ENCODE results near the gene IGFBP2. TPM values are rescaled to one million over a fixed set of nuclear protein-coding genes. Genes with fewer than 3 reads are reported as not detected.
"Not testable (repeated sequence)": the region's sequence is repeated elsewhere in the genome, so short reads cannot be mapped to it uniquely, and the experiment has no call there.

Gene IGFBP2, protein sequence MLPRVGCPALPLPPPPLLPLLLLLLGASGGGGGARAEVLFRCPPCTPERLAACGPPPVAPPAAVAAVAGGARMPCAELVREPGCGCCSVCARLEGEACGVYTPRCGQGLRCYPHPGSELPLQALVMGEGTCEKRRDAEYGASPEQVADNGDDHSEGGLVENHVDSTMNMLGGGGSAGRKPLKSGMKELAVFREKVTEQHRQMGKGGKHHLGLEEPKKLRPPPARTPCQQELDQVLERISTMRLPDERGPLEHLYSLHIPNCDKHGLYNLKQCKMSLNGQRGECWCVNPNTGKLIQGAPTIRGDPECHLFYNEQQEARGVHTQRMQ
- 1 to 10 TPM; 3.6 to 7.4 TPM for total RNA-seq

DNA sequence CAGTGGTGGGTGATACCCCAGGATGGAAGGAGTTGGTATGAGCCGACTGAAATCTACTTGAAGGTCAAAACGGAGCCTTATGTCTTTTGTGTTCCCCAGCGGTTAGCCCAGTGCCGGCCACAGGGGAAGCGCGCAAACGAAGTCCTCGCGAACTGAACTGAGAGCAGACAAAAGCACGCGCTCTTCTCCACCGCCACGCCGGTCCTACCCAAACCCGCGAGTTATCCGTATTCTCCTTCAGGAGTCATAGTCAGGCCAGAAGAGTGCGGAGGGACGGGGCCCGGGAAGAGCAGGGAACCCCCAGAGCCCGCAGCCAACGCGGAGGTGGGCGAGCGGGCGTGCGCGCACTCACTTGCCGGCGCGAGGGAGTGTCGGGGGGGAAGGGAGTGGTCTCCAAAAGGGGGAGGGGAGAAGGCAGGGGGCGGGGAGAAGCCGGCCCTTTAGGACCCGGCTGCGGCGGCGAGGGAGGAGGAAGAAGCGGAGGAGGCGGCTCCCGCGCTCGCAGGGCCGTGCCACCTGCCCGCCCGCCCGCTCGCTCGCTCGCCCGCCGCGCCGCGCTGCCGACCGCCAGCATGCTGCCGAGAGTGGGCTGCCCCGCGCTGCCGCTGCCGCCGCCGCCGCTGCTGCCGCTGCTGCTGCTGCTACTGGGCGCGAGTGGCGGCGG, at the start of gene IGFBP2:
Gene IGFBP2, plus strand, starts transcription at position 469 of the 664 bp plus-strand sequence. Its CDS starts 104 bp downstream, at position 573.
- H3K9me3 Mint-ChIP-seq, result no peaks in the 10 kb centered on the region
- no peaks in the 10 kb centered on the region for H3K36me3 Mint-ChIP-seq (ENCODE audit: insufficient read depth in 2 of 2)
- peak within 1 kb of the TSS; percentile 84 to 86 for H3K4me3 Mint-ChIP-seq
- DNase-seq, result peak; percentile 33 to 43
- peak; percentile 67 to 75 for ATAC-seq (replicated peaks in 1 of 2)
- H3K27ac Mint-ChIP-seq, result no peak within 1 kb of the TSS
- H3K27me3 Mint-ChIP-seq (ENCODE audit: low read depth), result peaks cover 74% of the 10 kb centered on the region
- H3K4me1 Mint-ChIP-seq (ENCODE audit: low read depth), result peaks cover 22% of the 10 kb centered on the region

DNA sequence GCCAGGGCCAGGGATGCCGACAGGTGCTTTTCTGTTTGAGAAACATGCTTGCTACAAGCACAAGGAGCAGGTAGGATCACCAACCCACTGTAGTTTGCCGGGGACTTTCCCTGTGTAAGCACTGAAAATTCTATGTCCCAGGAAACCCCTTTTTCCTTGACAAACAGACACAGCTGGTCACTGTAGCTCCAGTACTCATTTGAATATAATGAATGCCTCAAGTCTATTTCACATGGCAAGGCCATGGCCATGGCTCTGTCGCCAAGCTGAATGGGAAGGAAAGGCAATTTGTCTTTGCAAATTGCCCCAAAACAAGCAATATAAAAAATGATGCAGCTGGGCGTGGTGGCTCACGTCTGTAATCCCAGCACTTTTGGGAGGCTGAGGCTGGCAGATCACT, 49.6 kb upstream of the IGFBP2 start:
- H3K9me3 Mint-ChIP-seq, result no peaks in the 10 kb centered on the region
- no peaks in the 10 kb centered on the region for H3K4me1 Mint-ChIP-seq (ENCODE audit: low read depth)
- no peaks in the 10 kb centered on the region for H3K36me3 Mint-ChIP-seq (ENCODE audit: insufficient read depth in 2 of 2)
- H3K27me3 Mint-ChIP-seq (ENCODE audit: low read depth), result peaks cover 39% of the 10 kb centered on the region
- H3K4me3 Mint-ChIP-seq, result no peak overlapping the region
- DNase-seq (no peak), ATAC-seq (replicated peaks in 1 of 2) (no peak)
- H3K27ac Mint-ChIP-seq, result no peak overlapping the region

DNA sequence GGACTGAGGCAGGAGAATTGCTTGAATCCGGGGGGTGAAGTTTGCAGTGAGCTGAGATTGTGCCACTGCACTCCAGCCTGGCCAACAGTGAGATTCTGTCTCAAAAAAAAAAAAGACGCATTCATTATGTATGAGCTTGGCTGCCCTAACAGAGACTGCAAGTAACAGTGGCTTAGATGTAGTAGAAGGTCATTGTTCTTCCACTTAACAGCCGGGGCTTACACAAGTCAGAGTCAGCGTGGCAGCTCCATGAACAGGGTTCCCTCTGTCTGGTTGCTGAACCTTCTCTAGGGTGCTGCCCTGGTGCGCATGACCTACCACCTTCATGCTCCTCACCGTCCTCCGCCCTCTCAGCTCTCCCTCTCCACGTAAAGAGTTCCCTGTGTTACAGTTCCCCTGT, 49.1 kb upstream of the IGFBP2 start:
- Mint-ChIP-seq H3K36me3 (ENCODE audit: insufficient read depth in 2 of 2) (no peaks in the 10 kb centered on the region), H3K4me1 (ENCODE audit: low read depth) (no peaks in the 10 kb centered on the region), H3K27me3 (ENCODE audit: low read depth) (peaks cover 35% of the 10 kb centered on the region), H3K4me3 (no peak overlapping the region), H3K27ac (no peak overlapping the region), H3K9me3 (no peaks in the 10 kb centered on the region)
- ATAC-seq (replicated peaks in 1 of 2) (no peak), DNase-seq (no peak)

DNA sequence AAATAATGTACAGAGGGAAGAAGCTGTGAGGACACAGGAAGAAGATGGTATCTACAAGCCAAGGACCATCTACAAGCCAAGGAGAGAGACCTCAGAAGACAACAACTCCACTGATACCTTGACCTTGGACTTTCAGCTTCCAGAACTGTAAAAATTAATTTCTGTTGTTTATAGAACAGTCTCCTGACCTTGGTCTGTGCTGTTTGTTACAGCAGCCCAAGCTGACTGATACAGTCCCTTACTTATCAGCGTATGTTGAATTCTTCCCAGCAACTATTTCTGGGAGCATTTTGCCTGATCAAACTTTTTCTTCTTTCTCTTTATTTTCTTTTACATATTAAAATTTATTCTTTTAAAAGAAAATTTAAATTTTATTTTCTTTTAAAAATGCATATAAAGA, 47.8 kb upstream of the IGFBP2 start:
- H3K27ac Mint-ChIP-seq, result no peak overlapping the region
- no peak overlapping the region for H3K4me3 Mint-ChIP-seq
- peaks cover 34% of the 10 kb centered on the region for H3K27me3 Mint-ChIP-seq (ENCODE audit: low read depth)
- H3K9me3 Mint-ChIP-seq, result no peaks in the 10 kb centered on the region
- H3K36me3 Mint-ChIP-seq (ENCODE audit: insufficient read depth in 2 of 2), result no peaks in the 10 kb centered on the region
- ATAC-seq (replicated peaks in 1 of 2) (no peak), DNase-seq (no peak)
- no peaks in the 10 kb centered on the region for H3K4me1 Mint-ChIP-seq (ENCODE audit: low read depth)

DNA sequence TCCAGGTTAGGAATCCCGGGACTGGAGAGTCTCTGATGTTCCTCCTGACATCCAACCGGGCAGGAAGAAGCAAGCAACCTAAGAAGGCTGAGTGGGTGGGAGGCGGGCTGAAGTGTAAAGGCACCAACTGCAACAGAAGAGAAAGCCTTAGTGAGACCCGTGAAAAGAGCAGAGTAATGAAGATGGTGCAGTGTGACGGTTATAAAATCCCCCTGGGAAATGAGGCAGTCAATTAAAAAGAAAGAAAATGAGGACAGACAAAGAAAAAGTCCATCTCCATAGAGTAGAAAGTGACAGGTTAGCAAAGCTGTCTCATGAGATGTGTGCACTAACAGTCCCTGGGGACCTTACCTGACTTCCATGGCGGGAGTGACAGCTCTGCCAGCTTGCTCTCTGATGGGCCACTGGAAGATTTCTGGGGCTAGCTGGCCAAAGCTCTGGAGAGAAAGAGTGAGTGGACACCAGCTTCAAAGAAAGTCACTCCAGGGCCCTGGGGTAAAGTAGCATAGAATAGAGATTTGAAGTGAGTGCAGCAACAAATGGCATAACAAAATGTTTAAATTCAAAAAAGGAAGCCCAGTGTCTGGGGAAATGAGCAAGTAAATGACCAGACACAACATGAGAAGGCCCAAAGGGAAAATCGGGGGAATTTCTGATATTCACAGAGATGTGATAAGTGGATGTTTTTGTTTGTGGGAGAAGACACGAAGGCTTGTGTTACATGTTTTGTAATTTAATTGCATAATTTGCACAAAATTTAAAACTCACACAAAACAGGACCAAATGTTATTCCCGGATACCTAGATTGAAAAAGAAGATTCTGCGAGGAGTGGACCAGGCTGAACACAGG, 44.1 kb upstream of the IGFBP2 start:
- no peak for DNase-seq
- no peaks in the 10 kb centered on the region for H3K9me3 Mint-ChIP-seq
- no peak overlapping the region for H3K27ac Mint-ChIP-seq
- peaks cover 12% of the 10 kb centered on the region for H3K27me3 Mint-ChIP-seq (ENCODE audit: low read depth)
- no peaks in the 10 kb centered on the region for H3K36me3 Mint-ChIP-seq (ENCODE audit: insufficient read depth in 2 of 2)
- no peak overlapping the region for H3K4me3 Mint-ChIP-seq
- no peaks in the 10 kb centered on the region for H3K4me1 Mint-ChIP-seq (ENCODE audit: low read depth)
- ATAC-seq (replicated peaks in 1 of 2), result no peak

DNA sequence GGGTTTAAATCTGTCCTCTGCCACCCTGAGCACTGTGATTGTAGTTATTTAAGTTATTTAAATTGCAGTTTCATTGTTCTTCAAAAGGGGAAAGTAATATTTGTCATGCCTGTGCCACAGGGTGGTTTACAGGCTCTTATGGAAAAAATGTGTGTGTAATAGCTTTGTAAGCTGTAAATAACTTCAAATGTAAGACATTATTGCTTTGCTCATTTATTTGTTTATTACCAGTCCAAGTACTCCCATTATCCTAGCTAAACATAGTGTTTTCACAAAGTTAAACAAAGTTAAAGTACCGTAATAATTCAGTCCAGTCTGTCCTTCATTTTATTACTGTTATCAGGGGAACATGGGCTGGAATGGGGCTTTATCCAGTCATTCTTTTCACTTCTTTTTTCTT, 43.4 kb upstream of the IGFBP2 start:
- ATAC-seq (replicated peaks in 1 of 2) (no peak), DNase-seq (no peak)
- Mint-ChIP-seq H3K4me3 (no peak overlapping the region), H3K36me3 (ENCODE audit: insufficient read depth in 2 of 2) (no peaks in the 10 kb centered on the region), H3K27me3 (ENCODE audit: low read depth) (peaks cover 5% of the 10 kb centered on the region), H3K9me3 (no peaks in the 10 kb centered on the region), H3K27ac (no peak overlapping the region), H3K4me1 (ENCODE audit: low read depth) (no peaks in the 10 kb centered on the region)

DNA sequence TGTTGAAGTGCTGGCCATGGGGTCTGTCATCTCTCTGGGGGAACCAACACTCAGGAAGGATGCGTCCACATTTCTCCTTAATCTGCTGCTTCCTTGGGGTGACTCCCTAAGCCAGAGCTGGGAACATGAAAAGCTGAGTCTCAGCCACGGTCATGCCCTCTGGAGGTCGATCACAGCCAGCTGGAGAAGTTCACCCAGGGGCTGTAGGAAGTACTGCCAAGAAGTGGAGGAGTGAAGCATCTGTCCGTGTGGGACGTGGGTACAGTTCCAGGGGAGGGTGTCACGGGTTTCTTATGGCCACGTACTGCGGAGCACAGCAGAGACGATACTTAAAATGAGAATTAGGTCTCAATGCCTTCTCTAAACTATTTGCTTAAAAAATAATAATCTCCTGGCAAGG, 42.4 kb upstream of the IGFBP2 start:
- no peak overlapping the region for H3K27ac Mint-ChIP-seq
- no peak for DNase-seq
- no peaks in the 10 kb centered on the region for H3K36me3 Mint-ChIP-seq (ENCODE audit: insufficient read depth in 2 of 2)

DNA sequence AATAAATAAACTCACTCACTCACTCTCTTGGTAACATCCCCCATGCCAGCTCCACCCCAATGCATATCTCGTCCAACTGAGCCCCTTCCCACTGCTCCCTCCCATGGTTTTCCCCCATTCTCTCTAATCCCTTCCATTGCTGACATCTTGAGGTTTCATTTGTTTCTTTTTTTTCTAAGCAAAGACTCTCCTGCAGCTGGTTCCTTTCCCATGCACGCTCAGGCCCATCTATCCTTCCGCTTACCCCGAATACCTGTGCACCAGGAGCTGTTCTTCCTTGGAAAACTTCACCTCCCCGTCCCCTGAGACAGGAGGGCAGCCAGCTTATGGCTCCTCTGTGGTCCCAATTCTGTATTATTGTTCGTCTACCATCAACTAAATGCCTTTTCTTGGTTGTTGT, 41.7 kb upstream of the IGFBP2 start:
- no peak overlapping the region for H3K27ac Mint-ChIP-seq
- no peaks in the 10 kb centered on the region for H3K4me1 Mint-ChIP-seq (ENCODE audit: low read depth)
- DNase-seq, result no peak
- no peak overlapping the region for H3K4me3 Mint-ChIP-seq
- H3K27me3 Mint-ChIP-seq (ENCODE audit: low read depth), result no peaks in the 10 kb centered on the region
- no peaks in the 10 kb centered on the region for H3K36me3 Mint-ChIP-seq (ENCODE audit: insufficient read depth in 2 of 2)
- H3K9me3 Mint-ChIP-seq, result no peaks in the 10 kb centered on the region
- no peak for ATAC-seq (replicated peaks in 1 of 2)

More for the DNA sequence above, 42.4 kb upstream of the IGFBP2 start:
- no peaks in the 10 kb centered on the region for H3K4me1 Mint-ChIP-seq (ENCODE audit: low read depth)
- no peak overlapping the region for H3K4me3 Mint-ChIP-seq
- no peaks in the 10 kb centered on the region for H3K9me3 Mint-ChIP-seq
- no peaks in the 10 kb centered on the region for H3K27me3 Mint-ChIP-seq (ENCODE audit: low read depth)
- no peak for ATAC-seq (replicated peaks in 1 of 2)

DNA sequence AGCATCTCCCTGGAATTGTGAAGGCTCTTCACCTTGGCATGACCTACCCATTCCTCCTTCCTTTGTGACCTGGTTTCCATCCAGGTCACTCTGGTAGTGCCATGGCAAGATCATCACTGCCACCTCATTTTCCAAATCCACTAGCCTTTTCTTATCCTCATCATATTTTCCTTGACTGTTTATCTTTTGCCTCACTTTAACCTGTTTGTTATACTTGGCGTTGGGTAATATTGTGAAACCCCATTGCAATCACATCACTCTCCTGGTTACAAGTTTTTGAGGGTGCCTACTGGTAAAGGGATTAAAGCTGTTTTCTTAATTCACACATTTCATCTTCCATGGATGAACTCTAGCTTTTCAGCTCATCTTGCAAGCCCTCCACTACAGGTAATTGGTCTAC, 39.1 kb upstream of the IGFBP2 start:
- no peaks in the 10 kb centered on the region for H3K27me3 Mint-ChIP-seq (ENCODE audit: low read depth)
- ATAC-seq (replicated peaks in 1 of 2) (no peak), DNase-seq (no peak)
- H3K4me3 Mint-ChIP-seq, result no peak overlapping the region
- H3K4me1 Mint-ChIP-seq (ENCODE audit: low read depth), result no peaks in the 10 kb centered on the region
- no peak overlapping the region for H3K27ac Mint-ChIP-seq
- no peaks in the 10 kb centered on the region for H3K36me3 Mint-ChIP-seq (ENCODE audit: insufficient read depth in 2 of 2)
- no peaks in the 10 kb centered on the region for H3K9me3 Mint-ChIP-seq

DNA sequence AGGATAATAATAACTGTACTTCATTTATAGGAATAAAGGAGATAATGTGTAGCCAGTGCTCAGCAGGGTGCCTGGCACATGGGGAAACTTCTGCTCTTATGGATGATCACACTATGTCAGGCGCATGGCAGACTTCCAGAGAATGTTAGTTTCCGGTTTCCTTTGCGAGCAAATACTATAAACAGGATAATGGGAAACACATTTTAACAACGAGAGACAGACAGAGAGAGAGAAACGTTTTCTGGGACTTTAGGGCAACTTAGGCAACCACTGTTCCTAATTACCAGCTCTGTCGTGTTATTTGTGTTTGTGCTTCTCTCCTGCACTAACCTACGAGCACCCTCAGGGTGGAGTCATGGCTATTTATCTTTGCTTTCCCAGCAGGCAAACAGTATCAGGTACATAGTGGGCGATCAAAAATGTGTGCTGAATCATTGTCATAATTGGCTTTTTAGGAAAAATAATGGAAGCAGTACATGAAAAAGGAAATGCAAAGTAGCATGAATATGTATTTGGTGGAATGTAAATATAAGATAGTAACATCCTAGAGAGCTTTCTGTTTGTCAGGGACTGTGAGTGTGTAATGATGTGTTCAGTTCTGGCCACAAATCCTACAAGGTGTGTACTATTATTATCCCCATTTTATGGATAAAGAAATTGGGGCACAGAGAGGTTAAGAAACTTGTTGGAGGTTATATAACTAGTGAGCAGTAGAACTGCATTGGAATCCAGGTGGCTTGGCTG, 36.8 kb upstream of the IGFBP2 start:
- H3K9me3 Mint-ChIP-seq, result no peaks in the 10 kb centered on the region
- H3K36me3 Mint-ChIP-seq (ENCODE audit: insufficient read depth in 2 of 2), result no peaks in the 10 kb centered on the region
- no peaks in the 10 kb centered on the region for H3K4me1 Mint-ChIP-seq (ENCODE audit: low read depth)
- no peak for ATAC-seq (replicated peaks in 1 of 2)
- no peak overlapping the region for H3K4me3 Mint-ChIP-seq
- H3K27me3 Mint-ChIP-seq (ENCODE audit: low read depth), result no peaks in the 10 kb centered on the region
- H3K27ac Mint-ChIP-seq, result no peak overlapping the region
- DNase-seq, result no peak

DNA sequence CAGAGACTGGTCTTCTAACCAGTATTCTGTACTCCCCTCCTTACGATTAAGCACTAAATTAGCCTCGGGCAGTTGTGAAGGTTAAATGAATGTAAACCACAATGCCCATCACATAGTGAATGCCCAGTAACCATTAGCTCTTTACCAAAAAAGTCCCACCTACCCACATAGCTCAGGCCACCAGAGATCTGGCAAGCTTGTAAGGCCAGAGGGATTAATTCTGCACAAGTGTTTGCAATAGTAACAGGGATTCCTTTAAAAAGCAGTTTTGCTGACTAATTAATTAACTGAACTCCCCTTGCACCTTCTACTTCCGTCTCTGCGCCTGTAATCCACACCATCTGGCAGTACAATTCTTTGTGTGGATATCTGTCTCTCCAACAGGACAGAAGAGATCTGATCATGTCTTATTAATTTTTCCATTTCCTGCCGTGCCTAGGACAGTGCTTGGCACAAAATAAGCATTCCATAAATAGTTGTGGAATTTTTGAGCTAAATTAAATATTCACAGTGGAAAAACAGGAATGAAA, 36.2 kb upstream of the IGFBP2 start:
- H3K4me1 Mint-ChIP-seq (ENCODE audit: low read depth), result no peaks in the 10 kb centered on the region
- H3K36me3 Mint-ChIP-seq (ENCODE audit: insufficient read depth in 2 of 2), result no peaks in the 10 kb centered on the region
- DNase-seq (no peak), ATAC-seq (replicated peaks in 1 of 2) (no peak)
- H3K27ac Mint-ChIP-seq, result no peak overlapping the region
- H3K4me3 Mint-ChIP-seq, result no peak overlapping the region
- no peaks in the 10 kb centered on the region for H3K9me3 Mint-ChIP-seq
- H3K27me3 Mint-ChIP-seq (ENCODE audit: low read depth), result no peaks in the 10 kb centered on the region

DNA sequence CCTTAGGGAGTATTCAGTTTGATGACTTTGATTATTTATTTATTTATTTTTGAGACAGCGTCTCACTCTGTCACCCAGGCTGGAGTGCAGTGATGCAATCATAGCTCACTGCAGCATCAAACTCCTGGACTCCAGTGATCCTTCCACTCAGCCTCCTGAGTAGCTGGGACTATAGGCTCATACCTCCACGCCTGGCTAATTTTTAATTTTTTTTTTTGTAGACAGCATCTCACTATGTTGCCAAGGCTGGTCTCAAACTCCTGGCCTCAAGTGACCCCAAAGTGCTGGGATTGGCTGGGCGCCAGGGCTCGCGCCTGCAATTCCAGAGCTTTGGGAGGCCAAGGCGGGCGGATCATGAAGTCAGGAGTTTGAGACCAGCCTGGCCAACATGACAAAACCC, 35.4 kb upstream of the IGFBP2 start:
- H3K27ac Mint-ChIP-seq; H3K4me3 Mint-ChIP-seq; H3K36me3 Mint-ChIP-seq (ENCODE audit: insufficient read depth in 2 of 2); H3K9me3 Mint-ChIP-seq; ATAC-seq (replicated peaks in 1 of 2); H3K27me3 Mint-ChIP-seq (ENCODE audit: low read depth); H3K4me1 Mint-ChIP-seq (ENCODE audit: low read depth); DNase-seq: not testable (repeated sequence)
